Fibroblast of skin of left quadriceps (primary cell): ENCODE data around the gene VSIG10L.

Experiments used
- DNase-seq, 2 experiments: peaks; one replicate each; pipeline ENCODE4 v3.0.0-alpha.2; 2013; ENCODE audit warnings: low read depth in 2 of 2

VSIG10L gene

DNA sequence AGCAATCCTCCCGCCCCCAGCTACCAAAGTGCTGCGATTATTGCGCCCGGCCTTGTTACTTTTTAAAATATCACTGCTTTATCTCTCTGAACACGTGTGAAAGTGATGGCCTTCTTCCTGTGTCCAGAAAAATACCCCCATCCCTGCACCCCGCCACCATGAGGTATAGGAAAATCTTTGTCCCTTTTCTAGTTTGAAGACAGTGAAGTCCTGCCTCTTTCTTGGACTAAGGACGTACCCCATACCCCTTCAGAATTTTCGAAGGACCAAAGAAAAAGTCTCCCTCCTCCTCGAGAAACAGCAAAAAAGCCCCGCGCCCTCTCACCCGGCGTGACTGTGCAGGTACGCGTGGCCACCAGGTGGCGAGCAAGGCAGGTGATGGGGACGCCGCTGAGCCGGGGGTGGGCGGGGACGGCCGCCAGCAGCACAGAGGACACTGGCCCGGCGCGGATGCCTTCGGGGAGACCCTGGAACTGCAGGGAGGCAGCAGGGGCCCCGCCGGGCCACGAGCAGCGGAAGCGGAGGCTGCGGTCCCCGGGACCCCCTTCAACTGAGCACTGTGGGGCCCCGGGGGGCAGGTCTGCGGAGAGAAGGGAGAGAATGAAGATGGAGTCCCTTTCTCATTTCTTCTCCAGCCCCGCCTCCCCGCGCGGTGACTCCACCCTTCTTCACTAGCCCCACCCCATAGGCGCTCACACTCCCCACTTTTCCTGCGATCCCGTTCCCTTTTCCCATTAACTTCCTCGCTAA is 3.2 kb downstream of the VSIG10L start:
- peak; percentile 42 to 48 for DNase-seq

DNA sequence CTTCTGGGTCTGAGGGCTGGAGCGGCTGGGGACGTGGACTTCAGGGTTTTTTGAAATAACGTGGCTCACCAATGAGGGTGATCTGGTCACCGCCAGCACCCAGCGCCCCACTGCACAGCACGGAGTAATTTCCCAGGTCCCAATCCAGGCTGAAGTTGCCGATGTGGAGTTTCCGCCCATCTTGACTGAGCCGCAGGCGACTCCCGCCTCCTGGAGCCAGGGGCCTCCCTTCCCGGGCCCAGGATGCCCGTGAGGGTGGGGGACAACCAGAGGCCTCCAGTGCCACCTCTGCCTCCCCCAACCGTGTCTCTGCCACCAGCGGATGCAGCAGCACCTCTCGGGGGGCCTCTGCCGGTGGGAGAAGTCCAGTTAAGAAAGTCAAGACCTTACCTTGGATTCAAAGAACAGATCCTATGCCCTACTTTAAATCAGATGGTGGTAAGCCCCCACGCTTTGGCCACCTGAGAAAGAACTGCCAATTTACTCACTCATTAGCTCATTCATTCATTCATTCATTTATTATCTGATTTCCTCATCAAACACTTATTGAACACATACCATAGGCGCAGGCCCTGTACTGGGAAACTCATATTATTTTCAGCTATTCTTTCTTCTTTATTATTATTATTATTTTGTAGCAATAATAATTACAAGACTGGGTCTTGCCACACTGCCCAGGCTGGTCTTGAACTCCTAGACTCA is 3.9 kb downstream of the VSIG10L start:
- DNase-seq, result no peak

GRCh38 chr19:51337141-51337860 is 4.6 kb downstream of the VSIG10L start:
- DNase-seq, result no peak

DNA sequence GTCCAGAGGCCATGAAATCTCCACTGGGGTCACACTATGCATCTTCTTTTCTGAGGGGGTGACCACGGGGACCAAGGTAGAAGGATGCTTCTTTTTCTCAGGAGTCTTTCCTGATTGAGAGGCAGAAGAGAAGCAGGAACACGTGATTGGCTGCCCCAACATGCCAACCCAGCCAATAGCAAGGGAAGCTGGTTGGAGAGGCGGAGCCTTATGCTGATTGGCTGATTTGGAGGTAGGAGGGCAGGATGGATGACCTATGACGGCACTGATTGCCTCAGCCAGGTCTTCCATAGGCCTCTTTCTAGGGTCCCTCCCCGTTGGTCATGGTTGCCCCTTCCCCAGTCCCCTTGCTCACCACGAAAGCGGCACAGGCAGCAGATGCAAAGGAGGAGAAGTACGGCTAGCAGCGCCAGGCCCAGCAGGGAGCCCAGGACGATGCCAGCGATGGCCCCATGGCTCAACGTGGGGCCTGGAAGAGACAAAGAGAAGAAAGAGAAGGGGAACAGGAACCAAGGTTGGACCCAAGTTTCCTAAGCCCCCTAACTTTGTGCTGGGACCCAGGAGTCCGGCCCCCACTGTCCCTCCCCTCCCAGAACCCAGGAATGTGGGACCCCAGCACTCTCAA is 8.0 kb downstream of the VSIG10L start:
- no peak for DNase-seq

DNA sequence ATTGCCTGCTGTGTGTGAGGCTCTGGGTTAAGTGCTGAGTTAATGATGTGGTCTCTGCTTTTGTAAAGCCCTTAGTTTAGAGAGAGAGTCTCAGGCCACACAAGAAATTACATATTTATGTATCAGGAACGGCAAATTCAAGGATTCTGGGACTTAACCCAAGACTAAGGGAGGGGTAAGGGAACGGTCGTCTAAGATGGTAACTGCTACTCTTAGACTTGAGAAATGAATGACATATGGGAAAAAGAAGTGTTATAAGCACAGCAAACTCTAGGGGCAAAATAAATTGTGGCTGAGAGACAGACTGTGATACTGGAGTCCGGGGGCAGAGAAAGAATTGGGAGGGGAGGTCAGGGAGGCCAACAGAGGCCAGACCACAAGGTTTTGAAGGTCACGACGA is 10.2 kb downstream of the VSIG10L start:
- no peak for DNase-seq

- DNase-seq, result no peak
Observed at GRCh38 chr19:51331193-51331592, 10.7 kb downstream of the VSIG10L start.

GRCh38 chr19:51330366-51330765 is 11.6 kb downstream of the VSIG10L start:
- no peak for DNase-seq

DNA sequence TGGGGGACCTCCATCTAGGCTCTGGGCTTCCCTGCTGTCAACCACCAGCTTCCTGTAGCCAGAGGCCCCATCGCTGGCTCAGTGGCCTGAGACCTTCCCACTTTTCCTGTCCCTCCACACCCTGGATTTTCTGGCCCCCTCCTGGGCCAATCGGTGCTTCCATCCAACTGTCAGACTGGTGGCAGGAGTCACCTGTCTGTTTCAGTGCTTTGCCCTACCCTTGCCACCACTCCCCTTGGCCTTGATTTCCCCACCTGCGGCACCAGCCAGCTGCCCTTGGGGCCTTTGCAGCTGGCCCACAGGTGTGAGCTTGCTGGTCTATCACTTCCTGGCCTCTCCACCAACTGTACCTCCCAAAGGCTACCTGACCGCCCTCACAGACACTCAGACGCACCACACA is 12.5 kb downstream of the VSIG10L start:
- DNase-seq, result no peak

- DNase-seq, result peak in 1 of 2 experiments; percentile 4
Observed at GRCh38 chr19:51327066-51328001, 14.6 kb downstream of the VSIG10L start.

- DNase-seq, result no peak
Observed at GRCh38 chr19:51326216-51327065, 15.5 kb downstream of the VSIG10L start.

DNA sequence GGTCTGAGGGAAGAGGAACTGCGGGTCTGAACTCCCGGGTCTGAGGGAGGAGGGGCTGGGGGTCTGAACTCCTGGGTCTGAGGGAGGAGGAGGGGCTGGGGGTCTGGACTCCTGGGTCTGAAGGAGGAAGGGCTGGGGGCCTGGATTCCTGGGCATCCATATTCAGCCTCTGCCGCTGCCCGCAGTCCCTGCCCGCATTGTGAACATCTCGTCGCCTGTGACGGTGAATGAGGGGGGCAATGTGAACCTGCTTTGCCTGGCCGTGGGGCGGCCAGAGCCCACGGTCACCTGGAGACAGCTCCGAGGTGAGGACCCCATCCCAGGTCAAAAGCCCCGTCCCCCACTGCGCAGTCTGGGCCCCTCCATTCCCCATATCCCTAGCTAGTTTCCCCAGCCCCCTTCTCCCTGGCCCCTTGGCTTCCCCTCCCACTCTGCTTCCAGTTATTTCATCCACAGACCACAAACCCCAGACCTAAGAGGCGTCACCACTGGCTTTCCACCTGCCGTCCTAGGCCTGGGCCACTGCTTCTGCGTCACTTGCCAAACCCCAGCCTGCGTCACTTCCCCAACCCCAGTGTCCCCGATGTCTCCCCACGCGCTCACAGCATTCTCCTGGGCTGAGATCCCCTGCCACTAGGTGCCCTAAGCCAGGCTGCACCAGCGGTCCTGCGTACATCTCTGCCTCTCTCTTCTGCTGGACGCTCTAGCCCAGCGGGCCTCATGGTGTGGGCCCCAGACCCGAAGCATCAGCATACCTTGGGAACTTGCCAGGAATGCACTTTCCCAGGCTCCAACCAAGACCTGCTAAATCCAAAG is 16.6 kb downstream of the VSIG10L start:
- DNase-seq, result no peak

- DNase-seq, result no peak
Observed at GRCh38 chr19:51324167-51324481, 17.8 kb downstream of the VSIG10L start.

DNA sequence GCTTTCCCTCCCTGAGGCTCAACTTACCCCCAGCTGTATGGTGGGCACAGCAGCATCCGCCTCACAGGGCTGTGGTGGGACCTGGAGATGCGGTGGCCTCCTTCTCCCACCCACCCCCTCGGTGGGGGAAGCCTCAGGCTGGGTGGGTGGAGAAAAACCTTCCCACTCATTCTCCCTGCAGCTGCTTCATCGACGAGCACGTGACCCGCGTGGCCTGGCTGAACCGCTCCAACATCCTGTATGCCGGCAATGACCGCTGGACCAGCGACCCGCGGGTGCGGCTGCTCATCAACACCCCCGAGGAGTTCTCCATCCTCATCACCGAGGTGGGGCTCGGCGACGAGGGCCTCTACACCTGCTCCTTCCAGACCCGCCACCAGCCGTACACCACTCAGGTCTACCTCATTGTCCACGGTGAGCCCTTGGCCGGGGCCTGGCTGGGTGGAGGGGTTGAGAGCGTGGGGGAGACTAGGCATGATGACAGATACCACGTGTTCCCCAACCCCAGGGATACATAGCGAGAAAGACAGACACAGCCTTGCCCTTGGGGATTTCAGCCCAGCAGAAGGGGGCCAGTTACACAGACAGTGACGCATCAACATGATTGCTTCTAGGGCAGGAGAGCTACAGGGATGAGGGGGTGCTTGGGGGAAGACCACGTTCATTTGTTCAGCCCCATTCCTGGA is 18.3 kb downstream of the VSIG10L start:
- DNase-seq, result no peak

- DNase-seq, result no peak
Observed at GRCh38 chr19:51321799-51322198, 20.1 kb downstream of the VSIG10L start.

DNA sequence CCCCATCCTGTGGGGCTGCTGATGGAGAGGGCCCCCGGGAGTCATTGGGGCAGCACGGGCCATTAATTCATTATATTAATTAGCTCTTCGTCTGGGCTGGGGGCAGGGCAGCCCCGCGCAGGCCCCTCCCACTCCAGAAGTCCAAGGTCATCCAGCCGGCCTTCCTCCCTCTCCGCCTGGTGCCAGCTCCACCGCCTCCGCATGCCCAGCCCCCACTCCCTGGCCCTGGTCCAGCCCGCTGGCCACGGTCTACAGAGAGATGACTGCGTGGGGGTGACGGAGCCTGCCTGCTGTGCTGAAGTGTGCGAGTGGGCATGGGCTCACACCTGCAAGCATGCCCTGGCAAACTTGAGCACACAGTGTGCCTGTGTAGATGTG is 21.7 kb downstream of the VSIG10L start:
- no peak for DNase-seq

- DNase-seq, result no peak
Observed at GRCh38 chr19:51319649-51320279, 22.2 kb downstream of the VSIG10L start.

- no peak for DNase-seq
Observed at GRCh38 chr19:51318687-51319648, 23.0 kb downstream of the VSIG10L start.
